ENCODE results near the gene PCBP2.
A peak's percentile ranks its signal among the peaks of the same experiment; 100 is the strongest.
"Not testable (repeated sequence)": the region's sequence is repeated elsewhere in the genome, so short reads cannot be mapped to it uniquely, and the experiment has no call there.

The PCBP2 gene

DNA sequence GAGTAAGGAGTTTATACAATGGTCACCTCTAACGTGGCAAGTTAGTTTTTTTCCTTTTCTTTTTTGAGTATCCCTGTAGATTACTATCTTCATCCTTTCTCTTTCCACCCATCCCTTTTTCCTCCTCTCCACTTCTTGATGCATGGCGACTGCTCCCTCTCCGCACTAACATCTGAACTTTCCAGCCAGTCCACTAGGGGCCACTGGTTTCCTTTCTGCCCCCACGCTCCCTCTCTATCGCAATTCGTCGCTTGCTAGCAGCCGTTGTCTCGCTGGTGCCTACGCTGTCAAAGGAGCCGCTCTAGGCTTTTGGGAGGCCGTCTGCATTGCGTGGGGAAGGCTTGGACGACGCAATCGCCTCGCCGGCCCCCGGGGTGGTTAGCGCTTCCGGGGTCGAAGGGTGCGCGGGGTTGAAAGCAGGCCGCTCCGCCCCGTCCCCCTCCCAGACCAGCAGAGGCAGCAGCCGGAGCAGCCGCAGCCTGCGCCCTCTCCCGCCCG lies at the start of gene PCBP2:
Gene PCBP2, plus strand, starts transcription at position 442 of the 498 bp plus-strand sequence. CDS start 2,699 bp downstream, outside the sequence.
- DNase-seq: peak; percentile 99

- DNase-seq: not testable (repeated sequence)
Measured at GRCh38 chr12:53402351-53402750, 49.6 kb upstream of the PCBP2 start.

GRCh38 chr12:53402871-53403270 lies 49.0 kb upstream of the PCBP2 start:
- DNase-seq: no peak

DNA sequence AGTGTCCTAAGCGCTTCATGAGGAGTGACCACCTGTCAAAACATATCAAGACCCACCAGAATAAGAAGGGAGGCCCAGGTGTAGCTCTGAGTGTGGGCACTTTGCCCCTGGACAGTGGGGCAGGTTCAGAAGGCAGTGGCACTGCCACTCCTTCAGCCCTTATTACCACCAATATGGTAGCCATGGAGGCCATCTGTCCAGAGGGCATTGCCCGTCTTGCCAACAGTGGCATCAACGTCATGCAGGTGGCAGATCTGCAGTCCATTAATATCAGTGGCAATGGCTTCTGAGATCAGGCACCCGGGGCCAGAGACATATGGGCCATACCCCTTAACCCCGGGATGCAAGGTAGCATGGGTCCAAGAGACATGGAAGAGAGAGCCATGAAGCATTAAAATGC lies 41.0 kb upstream of the PCBP2 start:
- no peak for DNase-seq

- no peak for DNase-seq
Measured at GRCh38 chr12:53413485-53414204, 38.3 kb upstream of the PCBP2 start.

- DNase-seq: no peak
Measured at GRCh38 chr12:53414756-53415417, 37.0 kb upstream of the PCBP2 start.

- not testable (repeated sequence) for DNase-seq
Measured at GRCh38 chr12:53415752-53416389, 36.0 kb upstream of the PCBP2 start.

- not testable (repeated sequence) for DNase-seq
Measured at GRCh38 chr12:53417291-53417816, 34.5 kb upstream of the PCBP2 start.

DNA sequence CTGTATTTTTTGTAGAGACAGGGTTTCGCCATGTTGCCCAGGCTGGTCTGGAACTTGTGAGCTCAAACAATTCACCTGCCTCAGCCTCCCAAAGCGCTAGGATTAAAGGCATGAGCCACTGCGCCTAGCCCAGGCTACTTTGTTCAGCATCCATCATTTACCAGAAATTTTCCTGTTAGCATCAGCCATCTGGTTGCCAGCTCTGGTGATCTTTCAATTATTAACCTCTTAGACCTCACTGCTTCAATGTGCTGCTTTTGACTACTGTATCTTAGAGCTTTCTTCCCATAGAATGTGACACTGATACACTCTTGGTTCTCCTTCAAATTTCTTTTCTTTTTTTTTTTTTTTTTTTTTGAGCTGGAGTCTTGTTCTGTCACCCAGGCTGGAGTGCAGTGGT lies 33.7 kb upstream of the PCBP2 start:
- no peak for DNase-seq

GRCh38 chr12:53419756-53420155 lies 32.1 kb upstream of the PCBP2 start:
- no peak for DNase-seq

- DNase-seq: not testable (repeated sequence)
Measured at GRCh38 chr12:53422247-53422646, 29.7 kb upstream of the PCBP2 start.

GRCh38 chr12:53423597-53423996 lies 28.3 kb upstream of the PCBP2 start, which contains the start of gene AMHR2:
TSS of gene AMHR2 (plus strand) at chr12:53423855. CDS start at chr12:53423935, 80 bp downstream.
- DNase-seq: no peak

- no peak for DNase-seq
Measured at GRCh38 chr12:53424626-53425514, 27.0 kb upstream of the PCBP2 start.

DNA sequence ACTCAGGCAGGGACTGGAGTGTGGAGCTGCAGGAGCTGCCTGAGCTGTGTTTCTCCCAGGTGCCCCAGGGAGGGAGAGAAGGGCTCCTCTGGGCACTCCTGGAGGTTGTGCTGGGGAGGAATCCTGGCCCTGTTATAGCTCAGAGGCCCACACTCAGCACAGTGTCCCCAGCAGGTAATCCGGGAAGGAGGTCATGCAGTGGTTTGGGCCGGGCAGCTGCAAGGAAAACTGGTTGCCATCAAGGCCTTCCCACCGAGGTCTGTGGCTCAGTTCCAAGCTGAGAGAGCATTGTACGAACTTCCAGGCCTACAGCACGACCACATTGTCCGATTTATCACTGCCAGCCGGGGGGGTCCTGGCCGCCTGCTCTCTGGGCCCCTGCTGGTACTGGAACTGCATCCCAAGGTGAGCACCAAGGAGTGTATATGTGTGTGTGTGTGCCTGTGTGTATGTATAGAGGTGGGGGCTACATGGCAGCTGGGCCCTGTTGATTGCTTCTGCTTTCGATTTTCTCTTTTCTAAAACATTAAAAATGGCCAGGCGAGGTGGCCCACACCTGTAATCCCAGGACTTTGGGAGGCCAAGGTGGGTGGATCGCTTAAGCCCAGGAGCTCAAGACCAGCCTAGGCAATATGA lies 26.3 kb upstream of the PCBP2 start:
- no peak for DNase-seq

- no peak for DNase-seq
Measured at GRCh38 chr12:53427905-53428594, 23.9 kb upstream of the PCBP2 start.

GRCh38 chr12:53428741-53429140 lies 23.2 kb upstream of the PCBP2 start:
- DNase-seq: no peak

DNA sequence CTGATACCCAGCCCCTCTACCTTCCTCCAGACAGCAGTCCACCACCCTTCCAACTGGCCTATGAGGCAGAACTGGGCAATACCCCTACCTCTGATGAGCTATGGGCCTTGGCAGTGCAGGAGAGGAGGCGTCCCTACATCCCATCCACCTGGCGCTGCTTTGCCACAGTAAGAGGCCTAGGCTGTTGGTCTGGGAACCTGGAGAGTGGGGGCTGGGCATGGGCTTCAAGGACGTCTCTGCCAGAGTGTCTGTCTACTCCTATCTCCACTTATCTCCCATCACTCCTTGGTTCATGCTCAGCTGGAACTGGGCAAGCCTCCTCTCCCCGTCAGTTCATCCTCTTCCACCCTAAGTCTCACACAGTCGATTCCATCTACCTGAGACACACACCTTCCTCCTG lies 21.8 kb upstream of the PCBP2 start:
- no peak for DNase-seq

- DNase-seq: no peak
Measured at GRCh38 chr12:53431187-53431586, 20.7 kb upstream of the PCBP2 start.

- not testable (repeated sequence) for DNase-seq
Measured at GRCh38 chr12:53435326-53435725, 16.6 kb upstream of the PCBP2 start.

DNA sequence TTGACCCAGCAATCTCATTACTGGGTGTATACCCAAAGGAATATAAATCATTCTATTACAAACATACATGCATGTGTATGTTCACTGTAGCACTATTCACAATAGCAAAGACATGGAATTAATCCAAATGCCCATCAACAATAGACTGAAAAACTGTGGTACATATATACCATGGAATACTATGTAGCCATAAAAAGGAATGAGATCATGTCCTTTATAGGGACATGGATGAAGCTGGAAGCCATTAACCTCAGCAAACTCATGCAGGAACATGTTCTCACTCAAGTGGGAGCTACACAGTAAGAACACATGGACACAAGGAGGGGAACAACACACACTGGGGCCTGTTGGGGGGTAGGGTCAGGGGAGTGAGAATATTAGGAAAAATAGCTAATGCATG lies 12.3 kb upstream of the PCBP2 start:
- DNase-seq: not testable (repeated sequence)

Measured in left hindlimb (tissue), 1 donor.